ENCODE measurements around the gene PFKFB1. TPM values are rescaled to one million over a fixed set of nuclear protein-coding genes. Genes with fewer than 3 reads are reported as not detected.

Gene PFKFB1
- total RNA-seq, 2 experiments from 2014 or later = 0.77 to 1.2 TPM

GRCh38 chrX:54964766-54965497 is 29.1 kb downstream of the PFKFB1 start:
- Mint-ChIP-seq H3K36me3 (no peaks in the 10 kb centered on the region), H3K4me1 (peaks cover 6% of the 10 kb centered on the region), H3K4me3 (no peak overlapping the region), H3K27me3 (peaks cover 5% of the 10 kb centered on the region), H3K27ac (no peak overlapping the region), H3K9me3 (ENCODE audit: low read depth) (peaks cover 2% of the 10 kb centered on the region)
- DNase-seq (no peak), ATAC-seq (no peak)
- CTCF ChIA-PET = no interaction called here

GRCh38 chrX:54961750-54962149 is 32.2 kb downstream of the PFKFB1 start:
- Mint-ChIP-seq H3K9me3 (ENCODE audit: low read depth) (no peaks in the 10 kb centered on the region), H3K36me3 (no peaks in the 10 kb centered on the region), H3K27ac (no peak overlapping the region), H3K4me3 (no peak overlapping the region), H3K4me1 (peaks cover 6% of the 10 kb centered on the region), H3K27me3 (peaks cover 5% of the 10 kb centered on the region)
- ATAC-seq (no peak), DNase-seq (no peak)
- CTCF ChIA-PET = no interaction called here

GRCh38 chrX:54950730-54951375 is 43.1 kb downstream of the PFKFB1 start:
- Mint-ChIP-seq H3K4me1 (no peaks in the 10 kb centered on the region), H3K27me3 (no peaks in the 10 kb centered on the region), H3K36me3 (no peaks in the 10 kb centered on the region), H3K27ac (no peak overlapping the region), H3K4me3 (no peak overlapping the region), H3K9me3 (ENCODE audit: low read depth) (no peaks in the 10 kb centered on the region)
- CTCF ChIA-PET = no interaction called here
- ATAC-seq (no peak), DNase-seq (no peak)

- Mint-ChIP-seq H3K27ac (no peak overlapping the region), H3K4me1 (no peaks in the 10 kb centered on the region), H3K4me3 (no peak overlapping the region), H3K9me3 (ENCODE audit: low read depth) (no peaks in the 10 kb centered on the region), H3K27me3 (no peaks in the 10 kb centered on the region), H3K36me3 (no peaks in the 10 kb centered on the region)
- no peak for ATAC-seq
- CTCF ChIA-PET = no interaction called here
- no peak for DNase-seq
These were observed 48.8 kb downstream of the PFKFB1 start for GRCh38 chrX:54945224-54945623.

- no peaks in the 10 kb centered on the region for H3K9me3 Mint-ChIP-seq (ENCODE audit: low read depth)
- DNase-seq (no peak), ATAC-seq (no peak)
- no peak overlapping the region for H3K4me3 Mint-ChIP-seq
- no peak overlapping the region for H3K27ac Mint-ChIP-seq
- H3K36me3 Mint-ChIP-seq = no peaks in the 10 kb centered on the region
- no peaks in the 10 kb centered on the region for H3K27me3 Mint-ChIP-seq
- H3K4me1 Mint-ChIP-seq = no peaks in the 10 kb centered on the region
- CTCF ChIA-PET = no interaction called here
These were observed 49.2 kb downstream of the PFKFB1 start for GRCh38 chrX:54944816-54945215.

- no peaks in the 10 kb centered on the region for H3K36me3 Mint-ChIP-seq
- no peak for ATAC-seq
- DNase-seq = no peak
- H3K4me1 Mint-ChIP-seq = no peaks in the 10 kb centered on the region
- no peak overlapping the region for H3K4me3 Mint-ChIP-seq
- H3K27ac Mint-ChIP-seq = no peak overlapping the region
- no peaks in the 10 kb centered on the region for H3K9me3 Mint-ChIP-seq (ENCODE audit: low read depth)
- CTCF ChIA-PET = no interaction called here
- no peaks in the 10 kb centered on the region for H3K27me3 Mint-ChIP-seq
These were observed 56.6 kb downstream of the PFKFB1 start for GRCh38 chrX:54937416-54937815.

GRCh38 chrX:54935306-54935705 is 58.7 kb downstream of the PFKFB1 start:
- CTCF ChIA-PET = no interaction called here
- no peak overlapping the region for H3K4me3 Mint-ChIP-seq
- H3K27ac Mint-ChIP-seq = no peak overlapping the region
- H3K4me1 Mint-ChIP-seq = no peaks in the 10 kb centered on the region
- H3K9me3 Mint-ChIP-seq (ENCODE audit: low read depth) = no peaks in the 10 kb centered on the region
- ATAC-seq (no peak), DNase-seq (no peak)
- H3K36me3 Mint-ChIP-seq = no peaks in the 10 kb centered on the region
- no peaks in the 10 kb centered on the region for H3K27me3 Mint-ChIP-seq

- H3K9me3 Mint-ChIP-seq (ENCODE audit: low read depth) = no peaks in the 10 kb centered on the region
- no peaks in the 10 kb centered on the region for H3K27me3 Mint-ChIP-seq
- H3K4me3 Mint-ChIP-seq = no peak overlapping the region
- ATAC-seq (no peak), DNase-seq (no peak)
- no peak overlapping the region for H3K27ac Mint-ChIP-seq
- CTCF ChIA-PET = no interaction called here
- no peaks in the 10 kb centered on the region for H3K4me1 Mint-ChIP-seq
- H3K36me3 Mint-ChIP-seq = no peaks in the 10 kb centered on the region
These were observed 59.1 kb downstream of the PFKFB1 start for GRCh38 chrX:54934890-54935289.

GRCh38 chrX:54934058-54934457 is 59.9 kb downstream of the PFKFB1 start:
- ATAC-seq (no peak), DNase-seq (no peak)
- Mint-ChIP-seq H3K4me1 (no peaks in the 10 kb centered on the region), H3K27ac (no peak overlapping the region), H3K27me3 (no peaks in the 10 kb centered on the region), H3K9me3 (ENCODE audit: low read depth) (no peaks in the 10 kb centered on the region), H3K4me3 (no peak overlapping the region), H3K36me3 (no peaks in the 10 kb centered on the region)
- CTCF ChIA-PET = no interaction called here

- H3K4me3 Mint-ChIP-seq = no peak overlapping the region
- CTCF ChIA-PET = no interaction called here
- no peak for ATAC-seq
- H3K4me1 Mint-ChIP-seq = no peaks in the 10 kb centered on the region
- H3K27me3 Mint-ChIP-seq = no peaks in the 10 kb centered on the region
- no peak for DNase-seq
- no peaks in the 10 kb centered on the region for H3K36me3 Mint-ChIP-seq
- no peaks in the 10 kb centered on the region for H3K9me3 Mint-ChIP-seq (ENCODE audit: low read depth)
- H3K27ac Mint-ChIP-seq = no peak overlapping the region
These were observed 60.7 kb downstream of the PFKFB1 start for GRCh38 chrX:54933150-54933826.

GRCh38 chrX:54931107-54931506 is 62.9 kb downstream of the PFKFB1 start:
- Mint-ChIP-seq H3K4me3 (no peak overlapping the region), H3K27me3 (no peaks in the 10 kb centered on the region), H3K36me3 (no peaks in the 10 kb centered on the region), H3K27ac (no peak overlapping the region), H3K4me1 (no peaks in the 10 kb centered on the region), H3K9me3 (ENCODE audit: low read depth) (no peaks in the 10 kb centered on the region)
- CTCF ChIA-PET = no interaction called here
- no peak for ATAC-seq
- DNase-seq = no peak

GRCh38 chrX:54930291-54931049 is 63.5 kb downstream of the PFKFB1 start:
- no peak overlapping the region for H3K27ac Mint-ChIP-seq
- no peak for DNase-seq
- no peaks in the 10 kb centered on the region for H3K9me3 Mint-ChIP-seq (ENCODE audit: low read depth)
- ATAC-seq = no peak
- no peak overlapping the region for H3K4me3 Mint-ChIP-seq
- no peaks in the 10 kb centered on the region for H3K36me3 Mint-ChIP-seq
- CTCF ChIA-PET = no interaction called here
- no peaks in the 10 kb centered on the region for H3K27me3 Mint-ChIP-seq
- no peaks in the 10 kb centered on the region for H3K4me1 Mint-ChIP-seq

GRCh38 chrX:54928876-54929275 is 65.1 kb downstream of the PFKFB1 start:
- ATAC-seq = no peak
- H3K27me3 Mint-ChIP-seq = no peaks in the 10 kb centered on the region
- no peak overlapping the region for H3K4me3 Mint-ChIP-seq
- H3K4me1 Mint-ChIP-seq = no peaks in the 10 kb centered on the region
- H3K36me3 Mint-ChIP-seq = no peaks in the 10 kb centered on the region
- no peak for DNase-seq
- CTCF ChIA-PET = no interaction called here
- no peaks in the 10 kb centered on the region for H3K9me3 Mint-ChIP-seq (ENCODE audit: low read depth)
- H3K27ac Mint-ChIP-seq = no peak overlapping the region
